Measurements from ENCODE around the gene SMPD3. TPM values are rescaled to one million over a fixed set of nuclear protein-coding genes. Genes with fewer than 3 reads are reported as not detected.

SMPD3 gene
- total and polyA plus RNA-seq, 7 donors = 0.49 to 29.7 (median 2.8) TPM

- intact Hi-C loops (cut with DNase I) = no loop called here
These were observed 129.0 kb downstream of the SMPD3 start for GRCh38 chr16:68319185-68319908.

GRCh38 chr16:68313116-68313515 is 135.2 kb downstream of the SMPD3 start:
- Histone ChIP-seq H3K4me3 (no peak overlapping the region), H3K27ac (no peak overlapping the region), H3K36me3 (peaks cover 4 to 37% (median 11%) of the 10 kb centered on the region in 4 donors), H3K27me3 (no peaks in the 10 kb centered on the region), H3K4me1 (peaks cover 0 to 32% (median 26%) of the 10 kb centered on the region in 4 donors), H3K9me3 (no peaks in the 10 kb centered on the region)
- no peak for DNase-seq
- 90% methylated on average over 4 of the region's 4 CpGs for WGBS, 2 donors
- TF ChIP-seq EP300 (IDR thresholded peaks at IDR 0.05) (no peak), POLR2A (IDR thresholded peaks at IDR 0.05) (no peak), CTCF (IDR thresholded peaks at IDR 0.05) (no peak), POLR2AphosphoS5 (IDR thresholded peaks at IDR 0.05) (no peak)
- intact Hi-C loops (cut with DNase I) = loop anchor here (5.0 kb wide), 1 partner anchor 51 kb away; the partner anchor contains the start of gene SLC7A6

More at GRCh38 chr16:68319185-68319908, 129.0 kb downstream of the SMPD3 start:
- H3K4me1 ChIP-seq = no peaks in the 10 kb centered on the region
- TF ChIP-seq POLR2AphosphoS5 (IDR thresholded peaks at IDR 0.05) = no peak
- no peak for TF ChIP-seq EP300 (IDR thresholded peaks at IDR 0.05)
- no peak for TF ChIP-seq CTCF (IDR thresholded peaks at IDR 0.05)
- TF ChIP-seq POLR2A (IDR thresholded peaks at IDR 0.05) = no peak
- WGBS, 2 donors = 91 to 93% methylated on average over 6 of the region's 6 CpGs
- no peak for DNase-seq
- peaks cover 5 to 80% (median 17%) of the 10 kb centered on the region in 4 donors for H3K36me3 ChIP-seq
- no peaks in the 10 kb centered on the region for H3K9me3 ChIP-seq
- no peak overlapping the region for H3K27ac ChIP-seq
- no peak overlapping the region for H3K4me3 ChIP-seq
- no peaks in the 10 kb centered on the region for H3K27me3 ChIP-seq

GRCh38 chr16:68310774-68311511 is 137.4 kb downstream of the SMPD3 start, which contains the start of the genes PRMT7 and SLC7A6OS:
Gene PRMT7, plus strand, starts transcription at chr16:68311019. Its CDS starts 4,961 bp downstream, at chr16:68315980.
Gene SLC7A6OS, minus strand, starts transcription at chr16:68310946. Its CDS starts 20 bp downstream, at chr16:68310926.
- Histone ChIP-seq H3K9me3 (no peaks in the 10 kb centered on the region), H3K4me1 (peaks cover 0 to 32% (median 26%) of the 10 kb centered on the region in 4 donors), H3K4me3 (peak within 1 kb of the TSS; percentile 67 to 88 (median 73)), H3K27ac (peak within 1 kb of the TSS; percentile 79 to 84 (median 80)), H3K36me3 (peaks cover 2 to 39% (median 2%) of the 10 kb centered on the region in 4 donors), H3K27me3 (no peaks in the 10 kb centered on the region)
- WGBS, 2 donors = 0 to 1% methylated on average over 62 of the region's 62 CpGs
- TF ChIP-seq POLR2AphosphoS5 (IDR thresholded peaks at IDR 0.05) (peak; percentile 81 to 94 (median 92)), POLR2A (IDR thresholded peaks at IDR 0.05) (peak; percentile 73 to 82), CTCF (IDR thresholded peaks at IDR 0.05) (peak in 1 of 4 experiments; percentile 21), EP300 (IDR thresholded peaks at IDR 0.05) (peak in 1 of 4 donors; percentile 30)
- peak; percentile 93 for DNase-seq
- intact Hi-C loops (cut with DNase I) = loop anchor here (5.0 kb wide), 1 partner anchor 49 kb away; the partner anchor contains the start of gene SLC7A6

DNA sequence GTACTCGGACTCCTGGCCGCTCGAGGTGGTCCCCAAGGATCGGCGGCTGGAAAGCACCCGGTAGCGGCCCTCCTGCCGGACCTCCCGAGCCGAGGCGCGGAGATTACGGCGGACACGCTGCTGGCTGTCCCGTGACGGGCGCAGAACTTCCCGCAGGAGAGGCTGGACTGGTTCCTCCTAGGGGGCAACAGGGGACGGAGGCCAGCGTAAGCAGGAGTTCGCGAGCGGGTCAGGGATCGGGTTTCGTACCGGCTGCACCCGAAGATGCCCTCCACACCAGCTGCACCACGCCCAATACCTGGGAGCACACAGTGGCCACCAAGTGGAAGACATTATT is 137.9 kb downstream of the SMPD3 start:
- peak overlapping the region; percentile 67 to 88 (median 73) for H3K4me3 ChIP-seq
- peaks cover 0 to 39% (median 0%) of the 10 kb centered on the region in 4 donors for H3K36me3 ChIP-seq
- no peaks in the 10 kb centered on the region for H3K27me3 ChIP-seq
- peaks cover 0 to 32% (median 26%) of the 10 kb centered on the region in 4 donors for H3K4me1 ChIP-seq
- no peak for DNase-seq
- H3K27ac ChIP-seq = peak overlapping the region; percentile 79 to 84 (median 80)
- intact Hi-C loops (cut with DNase I) = loop anchor here (5.0 kb wide), 1 partner anchor 48 kb away; the partner anchor contains the start of gene SLC7A6
- TF ChIP-seq CTCF (IDR thresholded peaks at IDR 0.05) (no peak), POLR2AphosphoS5 (IDR thresholded peaks at IDR 0.05) (no peak), EP300 (IDR thresholded peaks at IDR 0.05) (no peak), POLR2A (IDR thresholded peaks at IDR 0.05) (no peak)
- WGBS, 2 donors = 0 to 1% methylated on average over 29 of the region's 29 CpGs
- H3K9me3 ChIP-seq = no peaks in the 10 kb centered on the region

Data from sigmoid colon (tissue), 7 donors.